B cell (primary cell): Measurements from ENCODE around the gene LPAR2.

ENCODE experiments used
- CTCF ChIP-seq: fragments of 200-600 bp; IDR thresholded peaks from one replicate; pipeline ENCODE4 v1.8.0; 2022; ENCODE audit warnings: antibody characterized with exemption, mild to moderate bottlenecking
- EZH2 ChIP-seq: IDR thresholded peaks from 2 replicates; pipeline ENCODE4 v1.6.1; 2012; ENCODE audit warnings: borderline replicate concordance, low read depth, mild to moderate bottlenecking, moderate library complexity, low read length; ENCODE audit not compliant: insufficient read depth, poor library complexity, severe bottlenecking

DNA sequence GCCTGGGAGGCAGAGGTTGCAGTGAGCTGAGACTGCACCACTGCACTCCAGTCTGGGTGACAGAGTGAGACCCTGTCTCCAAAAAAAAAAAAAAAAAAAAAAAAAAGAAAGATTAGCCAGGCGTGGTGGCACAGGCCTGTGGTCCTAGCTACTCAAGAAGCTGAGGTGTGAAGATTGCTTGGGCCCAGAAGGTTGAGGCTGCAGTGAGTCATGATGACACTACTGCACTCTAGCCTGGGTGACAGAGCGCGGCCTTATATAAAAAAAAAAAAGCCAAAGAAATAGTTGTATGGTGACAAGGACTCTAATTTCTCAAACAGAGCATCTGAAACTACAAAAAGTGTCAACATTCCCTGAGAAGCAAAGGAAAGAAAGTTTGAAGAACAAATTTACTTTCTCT, 12.9 kb downstream of the LPAR2 start:
- TF ChIP-seq CTCF: no peak
- no peak for TF ChIP-seq EZH2
